Epithelial cell of esophagus (primary cell): ENCODE data around the gene PPM1N.
A peak's percentile ranks its signal among the peaks of the same experiment; 100 is the strongest.

ENCODE experiments used
- DNase-seq: peaks from one replicate; pipeline ENCODE4 v3.0.0; 2010; ENCODE audit warnings: low read depth
- H3K4me3 ChIP-seq: 2 replicates; pipeline ENCODE4 v1.5.1; 2011; ENCODE audit warnings: mild to moderate bottlenecking, low read length, control low read depth
- TF ChIP-seq, protein P1 (sequence below): IDR thresholded peaks from 2 replicates; pipeline ENCODE4 v1.5.1; 2011; ENCODE audit warnings: low read depth, mild to moderate bottlenecking, low read length, control low read depth, inconsistent platforms; ENCODE audit not compliant: insufficient read depth; ENCODE audit errors: missing control alignments

PPM1N gene

DNA sequence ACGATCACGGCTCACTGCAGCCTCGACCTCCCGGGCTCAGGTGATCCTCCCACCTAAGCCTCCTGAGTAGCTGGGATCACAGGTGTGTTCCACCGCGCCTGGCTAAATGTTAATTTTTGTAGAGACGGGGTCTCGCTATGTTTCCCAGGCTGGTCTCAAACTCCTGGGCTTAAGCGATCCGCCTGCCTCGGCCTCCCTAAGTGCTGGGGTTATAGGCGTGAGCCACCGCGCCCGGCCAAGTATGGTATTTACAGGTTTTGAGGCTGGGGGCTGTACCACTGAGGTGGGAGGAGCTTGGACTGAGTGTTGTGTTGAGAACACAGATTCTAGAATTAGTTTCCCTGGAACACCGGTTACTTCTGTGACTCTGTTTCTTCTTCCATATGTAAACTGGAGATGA is 452 bp upstream of the PPM1N start:
- no peak overlapping the region for H3K4me3 ChIP-seq
- TF ChIP-seq, protein P1, sequence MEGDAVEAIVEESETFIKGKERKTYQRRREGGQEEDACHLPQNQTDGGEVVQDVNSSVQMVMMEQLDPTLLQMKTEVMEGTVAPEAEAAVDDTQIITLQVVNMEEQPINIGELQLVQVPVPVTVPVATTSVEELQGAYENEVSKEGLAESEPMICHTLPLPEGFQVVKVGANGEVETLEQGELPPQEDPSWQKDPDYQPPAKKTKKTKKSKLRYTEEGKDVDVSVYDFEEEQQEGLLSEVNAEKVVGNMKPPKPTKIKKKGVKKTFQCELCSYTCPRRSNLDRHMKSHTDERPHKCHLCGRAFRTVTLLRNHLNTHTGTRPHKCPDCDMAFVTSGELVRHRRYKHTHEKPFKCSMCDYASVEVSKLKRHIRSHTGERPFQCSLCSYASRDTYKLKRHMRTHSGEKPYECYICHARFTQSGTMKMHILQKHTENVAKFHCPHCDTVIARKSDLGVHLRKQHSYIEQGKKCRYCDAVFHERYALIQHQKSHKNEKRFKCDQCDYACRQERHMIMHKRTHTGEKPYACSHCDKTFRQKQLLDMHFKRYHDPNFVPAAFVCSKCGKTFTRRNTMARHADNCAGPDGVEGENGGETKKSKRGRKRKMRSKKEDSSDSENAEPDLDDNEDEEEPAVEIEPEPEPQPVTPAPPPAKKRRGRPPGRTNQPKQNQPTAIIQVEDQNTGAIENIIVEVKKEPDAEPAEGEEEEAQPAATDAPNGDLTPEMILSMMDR: no peak
- no peak for DNase-seq

DNA sequence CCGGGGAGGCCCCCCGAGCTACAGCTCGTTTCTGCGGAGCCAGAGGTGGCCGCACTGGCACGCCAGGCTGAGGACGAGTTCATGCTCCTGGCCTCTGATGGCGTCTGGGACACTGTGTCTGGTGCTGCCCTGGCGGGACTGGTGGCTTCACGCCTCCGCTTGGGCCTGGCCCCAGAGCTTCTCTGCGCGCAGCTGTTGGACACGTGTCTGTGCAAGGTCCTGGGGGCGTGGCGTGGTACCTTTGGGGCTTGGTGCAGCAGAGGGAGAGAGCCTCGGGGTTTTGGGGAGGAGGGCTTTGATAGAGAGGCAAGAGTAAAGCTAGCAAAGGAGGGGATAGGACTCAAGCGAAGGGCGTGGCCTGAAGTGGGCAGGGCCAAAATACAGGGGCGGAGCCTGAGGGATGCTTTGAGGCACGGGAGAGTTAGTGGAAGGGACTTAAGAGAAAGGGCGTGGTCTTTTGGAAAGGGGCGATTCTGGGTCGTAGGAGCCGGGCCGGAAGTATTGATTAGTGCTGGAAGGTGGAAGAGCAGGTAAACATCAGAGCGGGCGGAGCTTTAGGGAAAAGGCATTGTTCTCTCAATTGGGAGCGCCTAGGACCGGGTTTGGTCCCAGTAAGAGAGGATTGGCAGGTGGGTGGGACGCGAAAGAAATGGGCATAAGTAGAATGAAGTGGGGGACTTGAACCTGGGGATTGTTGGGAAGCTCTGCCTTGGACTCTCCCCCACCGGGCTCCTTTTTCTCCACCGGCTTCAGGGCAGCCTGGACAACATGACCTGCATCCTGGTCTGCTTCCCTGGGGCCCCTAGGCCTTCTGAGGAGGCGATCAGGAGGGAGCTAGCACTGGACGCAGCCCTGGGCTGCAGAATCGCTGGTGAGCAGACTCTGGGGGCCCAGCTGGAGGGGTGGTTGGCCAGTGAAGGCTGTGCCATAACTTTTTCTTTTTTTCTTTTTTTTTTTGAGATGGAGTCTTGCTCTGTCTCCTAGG is 1.2 kb downstream of the PPM1N start:
- peak; percentile 65 for DNase-seq
- H3K4me3 ChIP-seq: no peak overlapping the region
- TF ChIP-seq, protein P1: no peak

DNA sequence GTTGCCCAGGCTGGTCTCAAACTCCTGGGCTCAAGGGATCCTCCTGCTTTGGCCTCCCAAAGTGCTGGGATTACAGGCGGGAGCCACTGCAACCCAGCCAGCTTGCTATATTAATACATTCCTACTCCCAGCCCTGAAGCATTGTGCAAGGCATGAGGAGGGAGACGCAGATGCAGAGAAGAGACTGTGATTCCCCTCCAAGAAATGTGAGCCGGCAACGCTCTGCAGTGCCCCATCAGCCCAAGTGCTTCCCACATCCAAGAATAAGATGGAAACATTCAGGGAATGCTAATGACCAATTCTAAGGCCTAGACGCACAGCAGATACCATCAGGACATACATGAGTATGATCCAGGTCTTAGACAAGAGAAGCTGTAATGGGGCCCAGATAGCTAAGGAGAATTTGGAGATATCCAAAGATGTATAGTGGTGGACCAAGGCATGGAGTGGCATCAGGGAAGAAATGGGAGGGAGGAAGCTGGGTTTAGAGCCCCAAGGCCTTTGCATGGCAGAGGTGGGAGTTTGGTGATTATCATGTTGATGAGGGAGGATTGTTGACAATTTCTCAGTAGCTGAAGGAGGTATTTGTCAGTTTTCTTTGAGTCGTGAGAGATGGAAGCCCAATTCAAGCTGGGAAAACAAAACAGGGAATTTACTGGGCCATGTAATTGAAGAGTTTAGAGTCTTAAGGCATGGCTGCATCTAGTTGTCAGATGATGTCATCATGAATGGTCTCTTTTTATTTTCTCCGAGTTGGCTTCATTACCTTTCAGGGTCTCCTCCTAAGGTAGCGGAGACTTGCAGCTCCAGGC is 2.9 kb downstream of the PPM1N start:
- DNase-seq: no peak
- TF ChIP-seq, protein P1: no peak

DNA sequence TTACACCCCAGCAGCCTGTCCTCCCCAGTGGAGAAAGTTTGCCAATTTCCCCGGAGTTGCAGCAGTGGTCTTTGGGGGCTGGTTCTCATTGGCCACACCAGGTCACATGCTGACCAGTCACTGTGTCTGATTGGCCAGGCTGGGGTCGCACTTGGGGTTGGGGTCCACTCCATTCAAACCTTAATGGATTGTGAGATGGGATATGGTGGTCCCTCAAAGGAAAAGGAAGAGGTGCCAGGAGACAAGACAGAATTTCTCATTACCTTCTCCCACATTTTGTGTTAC is 3.4 kb downstream of the PPM1N start:
- DNase-seq: no peak
- H3K4me3 ChIP-seq: no peak overlapping the region
- TF ChIP-seq, protein P1: no peak

More for the DNA sequence above, 2.9 kb downstream of the PPM1N start:
- no peak overlapping the region for H3K4me3 ChIP-seq

DNA sequence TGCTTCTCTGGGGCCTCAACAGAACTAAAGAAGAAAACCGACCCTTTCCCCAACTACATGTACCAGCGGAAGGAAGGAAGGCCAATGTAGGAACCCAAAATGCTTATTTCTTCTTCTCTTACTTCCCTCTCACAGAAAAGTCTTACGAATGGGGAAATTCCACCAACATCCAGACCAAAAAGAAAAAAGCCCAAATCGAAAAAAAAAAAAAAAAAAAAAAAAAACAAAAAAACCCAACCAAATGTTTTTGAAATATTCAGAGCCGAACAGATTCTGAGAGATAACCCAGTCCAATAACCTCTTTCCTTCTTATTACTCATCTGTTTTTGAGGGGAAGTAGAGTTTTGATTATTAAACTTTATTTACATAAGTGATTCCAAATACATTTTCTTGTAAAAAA is 3.9 kb downstream of the PPM1N start:
- DNase-seq: no peak
- TF ChIP-seq, protein P1: no peak
- no peak overlapping the region for H3K4me3 ChIP-seq

DNA sequence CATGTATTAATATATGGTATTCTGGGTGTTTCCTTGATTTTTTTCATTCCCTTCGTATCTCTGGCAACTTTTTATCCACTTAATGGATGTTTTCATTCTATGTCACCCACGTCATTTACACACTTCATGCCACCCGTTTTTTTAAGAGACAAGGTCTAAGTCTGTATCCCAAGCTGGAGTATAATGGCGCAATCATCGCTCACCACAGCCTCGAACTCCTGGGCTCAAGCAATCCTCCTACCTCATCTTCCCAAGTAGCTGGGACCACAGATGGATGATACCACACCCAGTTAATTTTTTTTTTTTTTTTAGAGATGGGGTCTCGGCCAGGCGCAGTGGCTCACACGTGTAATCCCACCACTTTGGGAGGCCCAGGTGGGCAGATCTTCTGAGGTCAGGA is 5.7 kb downstream of the PPM1N start:
- TF ChIP-seq, protein P1: no peak
- no peak overlapping the region for H3K4me3 ChIP-seq
- DNase-seq: no peak
